Transverse colon (tissue), 4 donors: ENCODE data around the gene HSPA8. TPM values are rescaled to one million over a fixed set of nuclear protein-coding genes. Genes with fewer than 3 reads are reported as not detected.

ENCODE experiments used
- DNase-seq: peaks from one replicate; pipeline ENCODE4 v3.0.0-alpha.2; 2019
- H3K27ac ChIP-seq, 4 donors: fragments of 200-600 bp; sonication (generic); 2 replicates each; pipeline ENCODE4 v1.5.1; 2016 to 2018; ENCODE audit warnings: inconsistent platforms in 4 of 4
- H3K27me3 ChIP-seq: fragments of 200-600 bp; sonication (generic); 2 replicates; pipeline ENCODE4 v1.5.1; 2017; ENCODE audit warnings: inconsistent platforms
- H3K36me3 ChIP-seq, 4 donors: fragments of 200-600 bp; sonication (generic); 2 replicates each; pipeline ENCODE4 v1.5.1; 2017 to 2019; ENCODE audit warnings: inconsistent platforms in 4 of 4
- H3K4me1 ChIP-seq, 4 donors: fragments of 200-600 bp; sonication (generic); 2 replicates each; pipeline ENCODE4 v1.5.1; 2017 to 2020; ENCODE audit warnings: inconsistent platforms in 4 of 4
- H3K4me3 ChIP-seq, 4 donors: fragments of 200-600 bp; sonication (generic); 1 replicate in 1 of 4; 2 replicates in 3 of 4; pipeline versions ENCODE4 v1.5.1 to v1.6.1; 2017 to 2019; ENCODE audit warnings: inconsistent platforms in 4 of 4
- H3K9me3 ChIP-seq, 2 donors: fragments of 200-600 bp; sonication (generic); 2 replicates each; pipeline ENCODE4 v1.5.1; 2017 to 2019; ENCODE audit warnings: inconsistent platforms in 2 of 2
- CTCF ChIP-seq, 5 experiments: fragments of 200-600 bp in 3 of 5; fragments of 450-650 bp in 2 of 5; sonication (generic) in 3 of 5; IDR thresholded peaks; 1 replicate in 2 of 5; 2 replicates in 3 of 5; pipeline ENCODE4 v1.5.1; 2016 to 2017; ENCODE audit warnings: antibody characterized with exemption in 5 of 5, inconsistent platforms in 3 of 5, mild to moderate bottlenecking in 2 of 5, moderate library complexity in 1 of 5
- EP300 ChIP-seq: sonication (generic); formaldehyde crosslinking; IDR thresholded peaks from one replicate; pipeline ENCODE4 v1.6.1; 2017; ENCODE audit warnings: antibody characterized with exemption, low read depth
- POLR2A ChIP-seq: fragments of 450-650 bp; IDR thresholded peaks from one replicate; pipeline ENCODE4 v1.6.1; 2016; ENCODE audit warnings: antibody characterized with exemption, mild to moderate bottlenecking, moderate library complexity
- POLR2AphosphoS5 ChIP-seq, 3 donors: sonication (generic); formaldehyde crosslinking; IDR thresholded peaks; one replicate each; pipeline ENCODE4 v1.6.1; 2016; ENCODE audit warnings: antibody characterized with exemption in 3 of 3
- WGBS, 2 donors: methylation state at CpG; one replicate each; pipeline ENCODE4 v1.1.5; 2018; ENCODE audit warnings: low coverage in 1 of 2; 5-methylcytosine and 5-hydroxymethylcytosine counted together
- in situ Hi-C, 4 donors: fragments of 200-750 bp; cut with MboI; loops; one replicate each; pipeline versions ENCODE4 v1.15.0 to v1.15.1; 2017; ENCODE audit warnings: low sequenced_read_pairs in 3 of 4, low pct_ligation_motif_present in 1 of 4, low pct_unique_long_range_greater_than_20kb in 1 of 4
- intact Hi-C: fragments of 100-400 bp; cut with DNase I; formaldehyde crosslinking; loops from one replicate; pipeline ENCODE4 v1.15.1; 2023; ENCODE audit warnings: low total_unique reads
- total RNA-seq, 4 donors: library from RNA; depleted of rRNA; stranded (reverse); fragments of >200 nt; gene quantifications; one replicate each; pipeline ENCODE4 v1.1.0, GENCODE V29; 2016

HSPA8 gene
- total RNA-seq = 100 to 1,000 TPM; 183 to 783 (median 651) TPM

- Histone ChIP-seq H3K27me3 (no peaks in the 10 kb centered on the region), H3K4me3 (peak within 1 kb of the TSS; percentile 73 to 91 (median 82)), H3K27ac (peak within 1 kb of the TSS; percentile 95 to 100 (median 100)), H3K36me3 (peaks cover 1 to 40% (median 21%) of the 10 kb centered on the region in 4 donors), H3K9me3 (no peaks in the 10 kb centered on the region), H3K4me1 (peaks cover 26 to 62% (median 42%) of the 10 kb centered on the region in 4 donors)
- in situ Hi-C loops (no loop called here), intact Hi-C loops (no loop called here)
- TF ChIP-seq POLR2AphosphoS5 (IDR thresholded peaks at IDR 0.05) (peak; percentile 98 to 99 (median 98)), EP300 (no peak), CTCF (IDR thresholded peaks at IDR 0.05) (no peak), POLR2A (peak; percentile 98)
- peak; percentile 75 for DNase-seq
- 0% methylated on average over 1 to 30 of the region's 45 CpGs for WGBS, 2 donors
Measured at GRCh38 chr11:123061403-123062157, at the start of gene HSPA8. TSS of gene HSPA8 (minus strand) at chr11:123062136. CDS start at chr11:123061324, 812 bp downstream.

GRCh38 chr11:123111465-123111864 is 49.5 kb upstream of the HSPA8 start:
- intact Hi-C loops = loop anchor here (2.0 kb wide), 1 partner anchor 135 kb away; no protein-coding TSS in a partner anchor
- Histone ChIP-seq H3K4me3 (no peak overlapping the region), H3K9me3 (no peaks in the 10 kb centered on the region), H3K27me3 (no peaks in the 10 kb centered on the region), H3K27ac (peak overlapping the region; percentile 38 to 63 (median 46)), H3K36me3 (no peaks in the 10 kb centered on the region), H3K4me1 (peaks cover 0 to 6% (median 2%) of the 10 kb centered on the region in 4 donors)
- no peak for DNase-seq
- TF ChIP-seq POLR2A (no peak), EP300 (no peak), CTCF (IDR thresholded peaks at IDR 0.05) (peak; percentile 80 to 91 (median 82))
- in situ Hi-C loops = loop anchor here in 3 of 4 donors (10.0 to 25.0 kb wide), 2 partner anchors 133 to 376 kb away; no protein-coding TSS in a partner anchor
- 49 to 58% methylated on average over 3 to 4 of the region's 4 CpGs for WGBS, 2 donors

- DNase-seq = no peak
- intact Hi-C loops = loop anchor here (2.0 kb wide), 1 partner anchor 136 kb away; no protein-coding TSS in a partner anchor
- no peak overlapping the region for H3K27ac ChIP-seq
Measured at GRCh38 chr11:123110397-123110796, 48.5 kb upstream of the HSPA8 start.

More at GRCh38 chr11:123110397-123110796, 48.5 kb upstream of the HSPA8 start:
- Histone ChIP-seq H3K9me3 (no peaks in the 10 kb centered on the region), H3K27me3 (no peaks in the 10 kb centered on the region), H3K4me1 (peaks cover 0 to 6% (median 2%) of the 10 kb centered on the region in 4 donors), H3K36me3 (no peaks in the 10 kb centered on the region), H3K4me3 (no peak overlapping the region)
- TF ChIP-seq POLR2AphosphoS5 (IDR thresholded peaks at IDR 0.05) (no peak), CTCF (IDR thresholded peaks at IDR 0.05) (no peak), EP300 (no peak), POLR2A (no peak)
- 72 to 76% methylated on average over 8 of the region's 8 CpGs for WGBS, 2 donors
- in situ Hi-C loops = loop anchor here in 3 of 4 donors (10.0 to 25.0 kb wide), 2 partner anchors 134 to 377 kb away; no protein-coding TSS in a partner anchor
